Neutrophil (primary cell): ENCODE data around the gene TCF12.

Source experiments
- H3K27ac ChIP-seq: fragments of 200-600 bp; sonication (generic); 2 replicates; pipeline ENCODE4 v1.5.1; 2016; ENCODE audit warnings: mild to moderate bottlenecking, moderate library complexity
- H3K27me3 ChIP-seq: fragments of 200-600 bp; sonication (generic); 2 replicates; pipeline ENCODE4 v1.6.0; 2016; ENCODE audit warnings: mild to moderate bottlenecking
- H3K36me3 ChIP-seq: fragments of 200-600 bp; sonication (generic); 2 replicates; pipeline ENCODE4 v1.5.1; 2017
- H3K4me1 ChIP-seq, 2 experiments: fragments of 200-600 bp in 1 of 2; sonication (generic) in 1 of 2; 1 replicate in 1 of 2; 2 replicates in 1 of 2; pipeline versions ENCODE4 v1.5.1 to v1.6.1; 2013 to 2016; ENCODE audit warnings: low read depth in 1 of 2, low read length in 1 of 2, mild to moderate bottlenecking in 1 of 2, moderate library complexity in 1 of 2; ENCODE audit not compliant: control insufficient read depth in 1 of 2, insufficient read depth in 1 of 2
- H3K4me3 ChIP-seq, 2 experiments: fragments of 200-600 bp in 1 of 2; sonication (generic) in 1 of 2; 1 replicate in 1 of 2; 2 replicates in 1 of 2; pipeline ENCODE4 v1.5.1; 2013 to 2016; ENCODE audit warnings: low read depth in 1 of 2, low read length in 1 of 2, mild to moderate bottlenecking in 1 of 2, moderate library complexity in 1 of 2
- H3K9me3 ChIP-seq: fragments of 200-600 bp; sonication (generic); 2 replicates; pipeline ENCODE4 v1.5.1; 2016
- CTCF ChIP-seq: fragments of 200-600 bp; sonication (generic); IDR thresholded peaks from 2 replicates; pipeline ENCODE4 v1.5.1; 2016; ENCODE audit warnings: antibody characterized with exemption

The TCF12 gene

GRCh38 chr15:57144448-57144847 is 226.0 kb downstream of the TCF12 start:
- no peaks in the 10 kb centered on the region for H3K27me3 ChIP-seq
- TF ChIP-seq CTCF: no peak
- H3K9me3 ChIP-seq: no peaks in the 10 kb centered on the region
- H3K4me3 ChIP-seq: no peak overlapping the region
- no peak overlapping the region for H3K27ac ChIP-seq
- H3K36me3 ChIP-seq: no peaks in the 10 kb centered on the region
- H3K4me1 ChIP-seq: peaks cover 4 to 14% of the 10 kb centered on the region in 2 experiments

- no peaks in the 10 kb centered on the region for H3K9me3 ChIP-seq
- no peaks in the 10 kb centered on the region for H3K27me3 ChIP-seq
- H3K4me3 ChIP-seq: no peak overlapping the region
- no peak for TF ChIP-seq CTCF
- H3K36me3 ChIP-seq: no peaks in the 10 kb centered on the region
- peaks cover 4 to 14% of the 10 kb centered on the region in 2 experiments for H3K4me1 ChIP-seq
- no peak overlapping the region for H3K27ac ChIP-seq
These were observed 228.2 kb downstream of the TCF12 start for GRCh38 chr15:57146506-57147201.

- Histone ChIP-seq H3K9me3 (no peaks in the 10 kb centered on the region), H3K27ac (no peak overlapping the region), H3K4me1 (peaks cover 4 to 14% of the 10 kb centered on the region in 2 experiments), H3K4me3 (no peak overlapping the region), H3K36me3 (no peaks in the 10 kb centered on the region), H3K27me3 (no peaks in the 10 kb centered on the region)
- TF ChIP-seq CTCF: no peak
These were observed 229.2 kb downstream of the TCF12 start for GRCh38 chr15:57147621-57148020.

GRCh38 chr15:57148262-57148661 is 229.8 kb downstream of the TCF12 start:
- Histone ChIP-seq H3K4me3 (no peak overlapping the region), H3K4me1 (peaks cover 4 to 14% of the 10 kb centered on the region in 2 experiments), H3K36me3 (no peaks in the 10 kb centered on the region), H3K27me3 (no peaks in the 10 kb centered on the region), H3K27ac (no peak overlapping the region), H3K9me3 (no peaks in the 10 kb centered on the region)
- no peak for TF ChIP-seq CTCF

- H3K9me3 ChIP-seq: no peaks in the 10 kb centered on the region
These were observed 230.8 kb downstream of the TCF12 start for GRCh38 chr15:57149196-57149595.

More at GRCh38 chr15:57149196-57149595, 230.8 kb downstream of the TCF12 start:
- H3K27me3 ChIP-seq: no peaks in the 10 kb centered on the region
- no peak overlapping the region for H3K27ac ChIP-seq
- TF ChIP-seq CTCF: no peak
- H3K4me3 ChIP-seq: no peak overlapping the region
- H3K4me1 ChIP-seq: peaks cover 4 to 14% of the 10 kb centered on the region in 2 experiments
- no peaks in the 10 kb centered on the region for H3K36me3 ChIP-seq
